Hepatocyte (in vitro differentiated cells): ENCODE data around the gene OVAAL. TPM values are rescaled to one million over a fixed set of nuclear protein-coding genes. Genes with fewer than 3 reads are reported as not detected.

Experiments used
- DNase-seq: peaks from one replicate; pipeline ENCODE4 v3.0.0-alpha.2; 2016; ENCODE audit warnings: low spot score
- H2AFZ ChIP-seq: fragments of 200-600 bp; sonication (generic); 2 replicates; pipeline ENCODE4 v1.6.0; 2016; ENCODE audit warnings: antibody characterized with exemption, mild to moderate bottlenecking
- H3K27ac ChIP-seq: fragments of 200-600 bp; sonication (generic); 2 replicates; pipeline ENCODE4 v1.5.1; 2016; ENCODE audit warnings: mild to moderate bottlenecking
- H3K27me3 ChIP-seq: fragments of 200-600 bp; sonication (generic); 2 replicates; pipeline ENCODE4 v1.6.1; 2016
- H3K36me3 ChIP-seq: fragments of 200-600 bp; sonication (generic); replicated peaks from 2 replicates; pipeline ENCODE4 v1.5.1; 2016; ENCODE audit warnings: low read depth; ENCODE audit not compliant: insufficient read depth
- H3K4me1 ChIP-seq: fragments of 200-600 bp; sonication (generic); 2 replicates; pipeline ENCODE4 v1.5.1; 2016; ENCODE audit warnings: mild to moderate bottlenecking, moderate library complexity; ENCODE audit not compliant: insufficient read depth
- H3K4me2 ChIP-seq: fragments of 200-600 bp; sonication (generic); 2 replicates; pipeline ENCODE4 v1.6.0; 2016
- H3K4me3 ChIP-seq: fragments of 200-600 bp; sonication (generic); 2 replicates; pipeline ENCODE4 v1.5.1; 2016; ENCODE audit warnings: mild to moderate bottlenecking
- H3K79me2 ChIP-seq: fragments of 200-600 bp; sonication (generic); 2 replicates; pipeline ENCODE4 v1.6.0; 2017; ENCODE audit warnings: mild to moderate bottlenecking
- H3K9me2 ChIP-seq: fragments of 200-600 bp; sonication (generic); replicated peaks from 2 replicates; pipeline ENCODE4 v1.6.0; 2017; ENCODE audit warnings: mild to moderate bottlenecking; ENCODE audit not compliant: insufficient read depth
- H3K9me3 ChIP-seq: fragments of 200-600 bp; sonication (generic); 2 replicates; pipeline ENCODE4 v1.5.1; 2016; ENCODE audit warnings: low read depth, mild to moderate bottlenecking
- H4K20me1 ChIP-seq: fragments of 200-600 bp; sonication (generic); 2 replicates; pipeline ENCODE4 v1.6.0; 2016; ENCODE audit warnings: mild to moderate bottlenecking; ENCODE audit not compliant: insufficient read depth, poor library complexity, severe bottlenecking
- CTCF ChIP-seq: fragments of 200-600 bp; sonication (generic); IDR thresholded peaks from 2 replicates; pipeline ENCODE4 v1.5.1; 2016; ENCODE audit warnings: antibody characterized with exemption, mild to moderate bottlenecking; ENCODE audit not compliant: poor library complexity
- EZH2 ChIP-seq: fragments of 200-600 bp; sonication (generic); IDR thresholded peaks from 2 replicates; pipeline ENCODE4 v1.6.1; 2016; ENCODE audit warnings: antibody characterized with exemption, mild to moderate bottlenecking, borderline replicate concordance
- EZH2phosphoT487 ChIP-seq: fragments of 200-600 bp; sonication (generic); IDR thresholded peaks from one replicate; pipeline ENCODE4 v1.6.1; 2018; ENCODE audit warnings: antibody characterized with exemption, mild to moderate bottlenecking, low read depth, moderate library complexity; ENCODE audit not compliant: unreplicated experiment, severe bottlenecking
- WGBS: methylation state at CpG from one replicate; pipeline ENCODE4 v1.1.6; 2016; ENCODE audit warnings: low lambda C conversion rate; ENCODE audit errors: missing lambda C conversion rate; 5-methylcytosine and 5-hydroxymethylcytosine counted together
- polyA plus RNA-seq: library from polyadenylated mRNA; unstranded; fragments of >200 nt; fragmentation: Nextera tagmentation; extraction: Ambion mirVana; gene quantifications from 2 replicates; pipeline ENCODE4 v1.2.1, GENCODE V29; 2016
- total RNA-seq: library from RNA; depleted of rRNA; stranded (reverse); fragments of >200 nt; gene quantifications from 2 replicates; pipeline ENCODE4 v1.2.3, GENCODE V29; 2014

OVAAL gene
- total and polyA plus RNA-seq, 2 experiments from 2014 or later = not detected

GRCh38 chr1:180560200-180560867 is 1.6 kb downstream of the OVAAL start:
- Histone ChIP-seq H3K4me1 (peaks cover 21% of the 10 kb centered on the region), H3K27me3 (no peaks in the 10 kb centered on the region), H3K27ac (peak overlapping the region; percentile 17), H3K4me3 (no peak overlapping the region), H4K20me1 (no peaks in the 10 kb centered on the region), H2AFZ (no peak overlapping the region), H3K36me3 (no peaks in the 10 kb centered on the region), H3K9me2 (no peaks in the 10 kb centered on the region), H3K4me2 (no peak overlapping the region), H3K9me3 (no peaks in the 10 kb centered on the region), H3K79me2 (no peaks in the 10 kb centered on the region)
- no peak for DNase-seq
- WGBS = 59% methylated on average over 3 of the region's 3 CpGs
- TF ChIP-seq EZH2phosphoT487 (no peak), CTCF (no peak), EZH2 (no peak)

GRCh38 chr1:180560868-180561600 is 2.3 kb downstream of the OVAAL start:
- TF ChIP-seq CTCF (no peak), EZH2phosphoT487 (no peak), EZH2 (no peak)
- H3K36me3 ChIP-seq = no peaks in the 10 kb centered on the region
- no peak overlapping the region for H3K4me3 ChIP-seq
- no peak overlapping the region for H2AFZ ChIP-seq
- no peak overlapping the region for H3K4me2 ChIP-seq
- DNase-seq = no peak
- no peaks in the 10 kb centered on the region for H3K9me2 ChIP-seq
- no peaks in the 10 kb centered on the region for H3K27me3 ChIP-seq
- peaks cover 21% of the 10 kb centered on the region for H3K4me1 ChIP-seq
- H3K9me3 ChIP-seq = no peaks in the 10 kb centered on the region
- WGBS = 76% methylated on average over 5 of the region's 5 CpGs
- H3K27ac ChIP-seq = peak overlapping the region; percentile 17
- H4K20me1 ChIP-seq = no peaks in the 10 kb centered on the region
- no peaks in the 10 kb centered on the region for H3K79me2 ChIP-seq

- no peak for DNase-seq
- no peak overlapping the region for H2AFZ ChIP-seq
- no peaks in the 10 kb centered on the region for H3K9me2 ChIP-seq
- WGBS = 88% methylated on average over 1 of the region's 1 CpG
- peaks cover 26% of the 10 kb centered on the region for H3K4me1 ChIP-seq
- TF ChIP-seq EZH2phosphoT487 = no peak
- no peak for TF ChIP-seq EZH2
- TF ChIP-seq CTCF = no peak
- no peaks in the 10 kb centered on the region for H4K20me1 ChIP-seq
- H3K27me3 ChIP-seq = no peaks in the 10 kb centered on the region
- no peaks in the 10 kb centered on the region for H3K36me3 ChIP-seq
- H3K4me2 ChIP-seq = no peak overlapping the region
- no peaks in the 10 kb centered on the region for H3K79me2 ChIP-seq
- H3K4me3 ChIP-seq = no peak overlapping the region
- peak overlapping the region; percentile 49 for H3K27ac ChIP-seq
- H3K9me3 ChIP-seq = no peaks in the 10 kb centered on the region
These were observed 3.9 kb downstream of the OVAAL start for GRCh38 chr1:180562640-180563025.
